GM21360 (cell line): ENCODE data around the gene HADHB.
"Not testable (repeated sequence)": the region's sequence is repeated elsewhere in the genome, so short reads cannot be mapped to it uniquely, and the experiment has no call there.

Source experiments
- ATAC-seq: cut with Tn5 transposase; IDR thresholded peaks from one replicate; pipeline ENCODE4 v1.9.1; 2021; ENCODE audit warnings: mild to moderate bottlenecking, moderate library complexity; ENCODE audit not compliant: unreplicated experiment

Gene HADHB

GRCh38 chr2:26326514-26326913, 81.8 kb downstream of the HADHB start:
- no peak for ATAC-seq

DNA sequence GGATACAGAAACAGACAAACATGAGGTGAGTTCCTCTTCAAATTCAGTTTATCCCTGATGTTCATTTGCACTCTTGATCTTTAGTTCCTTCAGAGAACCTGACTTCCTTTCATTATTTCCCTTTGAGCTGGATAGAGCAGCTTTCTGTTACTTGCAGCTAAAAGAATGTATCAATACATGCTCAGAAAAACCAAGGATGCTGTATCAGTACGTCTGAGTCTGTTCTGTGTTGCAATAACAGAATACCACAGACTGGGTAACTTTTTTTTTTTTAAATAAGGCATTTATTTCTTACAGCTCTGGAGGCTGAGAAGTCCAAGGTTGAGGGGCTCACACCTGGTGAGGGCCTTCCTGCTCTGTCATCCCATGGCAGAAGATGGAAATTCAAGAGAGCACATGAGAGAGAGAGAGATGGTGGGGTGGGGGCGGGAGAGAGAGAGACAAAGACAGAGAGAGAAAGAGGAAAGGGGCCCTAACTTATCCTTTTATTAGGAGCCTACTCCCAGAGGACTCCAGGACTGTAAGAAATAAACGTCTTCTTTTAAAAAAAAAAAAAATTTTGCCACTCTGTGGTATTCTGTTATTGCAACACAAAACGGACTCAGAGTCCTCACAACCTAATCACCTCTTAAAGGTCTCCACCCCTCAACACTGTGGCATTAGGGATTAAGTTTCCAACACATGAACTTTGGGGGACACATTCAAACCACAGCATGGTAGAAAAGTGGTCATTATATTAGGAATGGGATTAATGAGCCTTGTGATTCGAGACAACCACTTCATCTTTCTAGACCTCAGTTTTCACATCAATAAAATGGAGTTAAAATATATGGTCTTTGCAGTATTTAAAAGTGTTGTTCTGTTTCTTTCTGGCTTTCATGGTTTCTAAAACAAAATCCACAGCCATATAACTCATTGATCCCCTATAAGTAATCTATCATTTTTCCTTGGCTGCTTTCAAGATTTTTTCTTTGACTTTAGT, 82.8 kb downstream of the HADHB start:
- ATAC-seq, result no peak

- ATAC-seq, result not testable (repeated sequence)
Measured at GRCh38 chr2:26329083-26329482, 84.3 kb downstream of the HADHB start.

DNA sequence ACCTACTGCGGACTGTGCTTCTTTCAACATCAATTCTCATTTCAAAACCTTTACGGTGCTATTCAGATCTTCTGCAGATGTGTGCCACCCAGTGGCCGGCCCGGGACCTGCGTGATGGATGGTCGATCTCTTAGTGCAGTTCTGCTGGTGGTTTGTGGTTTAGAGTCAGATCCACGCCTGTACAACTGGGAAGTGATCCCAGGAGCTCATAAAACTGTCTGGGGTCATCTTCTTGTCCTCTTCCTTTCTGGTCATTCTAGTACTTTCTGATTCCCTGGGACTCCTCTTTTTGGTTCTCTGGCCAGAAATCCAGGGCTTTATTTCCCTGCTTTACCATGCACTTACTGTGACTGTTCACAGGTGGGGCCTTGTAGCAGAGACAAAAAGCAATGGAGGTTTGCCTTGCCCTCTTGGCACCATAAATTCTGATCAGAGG, 85.4 kb downstream of the HADHB start:
- ATAC-seq, result no peak

- no peak for ATAC-seq
Measured at GRCh38 chr2:26330604-26331003, 85.9 kb downstream of the HADHB start.

DNA sequence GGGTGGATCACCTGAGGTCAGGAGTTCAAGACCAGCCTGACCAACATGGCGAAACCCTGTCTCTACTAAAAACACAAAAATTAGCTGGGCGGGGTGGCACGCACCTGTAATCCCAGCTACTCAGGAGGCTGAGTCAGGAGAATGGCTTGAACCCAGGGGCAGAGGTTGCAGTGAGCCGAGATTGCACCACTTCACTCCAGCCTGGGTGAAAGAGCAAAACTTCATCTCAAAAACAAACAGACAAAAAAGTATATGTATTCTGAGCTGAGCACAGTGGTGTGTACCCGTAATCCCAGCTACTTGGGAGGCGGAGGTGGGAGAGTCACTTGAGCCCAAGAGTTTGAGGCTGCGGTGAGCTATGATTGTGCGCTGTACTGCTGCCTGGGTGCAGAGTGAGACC, 86.6 kb downstream of the HADHB start:
- not testable (repeated sequence) for ATAC-seq

DNA sequence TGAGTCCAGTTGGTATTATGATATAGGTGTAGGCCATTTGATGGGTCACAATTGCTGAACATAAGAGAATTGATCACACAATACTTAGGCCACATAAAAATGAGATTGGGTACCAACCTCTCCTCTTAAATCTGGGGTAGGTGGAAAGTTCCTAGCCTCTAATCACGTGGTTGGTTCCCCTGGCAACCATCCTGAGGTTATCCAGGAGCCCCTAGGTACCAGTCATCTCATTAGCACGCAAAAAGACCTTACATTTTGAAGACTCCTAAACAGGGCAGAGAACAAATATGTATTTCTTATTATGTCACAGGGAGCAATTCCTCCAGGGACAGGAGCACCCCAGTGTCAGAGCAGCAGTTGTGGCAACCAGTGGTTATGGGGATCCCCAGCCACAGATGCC, 88.6 kb downstream of the HADHB start:
- ATAC-seq, result no peak

DNA sequence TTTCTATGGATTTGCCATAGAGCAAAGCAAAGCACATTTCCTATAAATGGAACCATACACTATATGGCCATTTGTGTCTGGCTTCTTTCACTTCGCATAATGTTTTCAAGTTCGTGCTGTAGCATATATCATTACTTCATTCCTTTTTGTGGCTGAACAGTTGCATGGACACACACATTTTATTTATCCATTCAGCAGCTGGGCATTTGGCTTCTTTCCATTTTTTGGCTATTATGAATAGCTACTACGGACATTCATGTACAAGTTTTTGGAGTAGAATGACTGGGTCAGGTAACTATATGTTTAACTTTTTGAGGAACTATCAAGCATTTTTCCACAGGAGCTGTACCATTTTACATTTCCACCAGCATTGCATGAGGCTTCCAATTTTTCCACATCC, 90.5 kb downstream of the HADHB start:
- no peak for ATAC-seq

DNA sequence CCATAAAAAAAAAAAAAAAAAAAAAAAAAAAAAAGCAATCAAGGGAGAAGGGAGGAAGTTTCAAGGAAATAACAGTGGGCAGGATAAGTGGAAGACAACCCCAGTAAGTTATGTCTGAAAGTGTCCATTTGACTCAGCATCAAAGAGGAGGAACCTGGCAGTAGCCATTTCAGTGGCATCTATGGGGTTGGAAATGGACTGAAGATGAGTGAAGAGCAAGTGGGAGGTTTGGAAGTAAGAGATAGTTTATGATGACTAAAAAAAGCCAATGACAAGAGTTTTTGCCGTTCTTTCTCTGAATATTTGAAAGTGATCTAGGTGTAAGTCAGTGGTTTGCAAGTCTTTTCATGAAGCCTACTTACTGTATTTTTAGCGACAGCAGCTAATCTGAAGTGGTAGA, 92.0 kb downstream of the HADHB start:
- no peak for ATAC-seq

GRCh38 chr2:26337298-26337697, 92.6 kb downstream of the HADHB start:
- no peak for ATAC-seq
